Adrenal gland (tissue), 5 donors: ENCODE measurements around the gene DCAF15.

Experiments
- POLR2A ChIP-seq, 2 donors: fragments of 450-650 bp; IDR thresholded peaks; one replicate each; pipeline ENCODE4 v1.6.1; 2017; ENCODE audit warnings: antibody characterized with exemption in 2 of 2, mild to moderate bottlenecking in 2 of 2, moderate library complexity in 1 of 2
- TF ChIP-seq, protein P1 (sequence below), 6 experiments: fragments of 450-650 bp in 4 of 6; fragments of 200-600 bp in 2 of 6; sonication (generic) in 1 of 6; IDR thresholded peaks; 1 replicate in 5 of 6; 2 replicates in 1 of 6; pipeline versions ENCODE4 v1.5.1 to v1.8.0; 2016 to 2021; ENCODE audit warnings: antibody characterized with exemption in 6 of 6, mild to moderate bottlenecking in 2 of 6, moderate library complexity in 1 of 6
- donor health status: DM: no; HTN: no; CAD: no.

DNA sequence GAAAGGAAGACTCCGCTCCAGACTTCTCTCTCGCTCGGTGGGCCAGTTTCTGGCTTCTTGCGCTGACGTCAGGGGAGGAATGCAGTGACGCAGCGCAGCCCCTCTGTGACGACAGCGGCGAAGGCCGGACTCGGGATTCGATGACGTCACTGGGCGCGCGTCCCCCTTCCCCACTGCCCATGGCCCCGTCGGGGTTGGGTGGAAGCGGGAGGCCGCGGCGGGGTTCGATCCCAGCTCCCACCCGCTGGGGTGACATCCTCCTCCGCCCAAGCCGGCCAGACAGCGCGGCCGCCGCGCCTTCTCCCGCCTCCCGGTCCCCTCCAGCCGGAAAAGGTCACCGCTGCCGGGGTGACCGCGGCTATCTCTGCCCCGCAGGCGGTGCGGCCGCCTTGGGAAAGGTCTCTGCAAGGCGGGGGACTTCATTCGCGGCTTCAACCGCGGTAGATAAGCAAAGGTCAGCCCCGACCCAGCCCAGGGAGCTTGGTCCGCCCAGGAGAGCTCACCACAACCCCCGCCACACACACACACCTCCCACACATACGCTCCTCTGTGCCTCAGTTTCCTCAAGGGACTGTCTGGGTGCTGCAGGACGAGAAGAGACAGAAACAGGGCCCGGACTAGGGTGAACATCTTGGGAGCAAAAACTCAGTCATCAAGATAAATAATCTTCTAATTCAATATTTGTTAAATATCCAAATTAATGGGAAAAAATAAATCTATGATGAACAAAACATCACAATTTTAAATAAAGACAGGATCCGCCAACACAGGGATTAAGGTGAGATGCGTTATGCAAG lies 54.7 kb downstream of the DCAF15 start:
- TF ChIP-seq, protein P1, sequence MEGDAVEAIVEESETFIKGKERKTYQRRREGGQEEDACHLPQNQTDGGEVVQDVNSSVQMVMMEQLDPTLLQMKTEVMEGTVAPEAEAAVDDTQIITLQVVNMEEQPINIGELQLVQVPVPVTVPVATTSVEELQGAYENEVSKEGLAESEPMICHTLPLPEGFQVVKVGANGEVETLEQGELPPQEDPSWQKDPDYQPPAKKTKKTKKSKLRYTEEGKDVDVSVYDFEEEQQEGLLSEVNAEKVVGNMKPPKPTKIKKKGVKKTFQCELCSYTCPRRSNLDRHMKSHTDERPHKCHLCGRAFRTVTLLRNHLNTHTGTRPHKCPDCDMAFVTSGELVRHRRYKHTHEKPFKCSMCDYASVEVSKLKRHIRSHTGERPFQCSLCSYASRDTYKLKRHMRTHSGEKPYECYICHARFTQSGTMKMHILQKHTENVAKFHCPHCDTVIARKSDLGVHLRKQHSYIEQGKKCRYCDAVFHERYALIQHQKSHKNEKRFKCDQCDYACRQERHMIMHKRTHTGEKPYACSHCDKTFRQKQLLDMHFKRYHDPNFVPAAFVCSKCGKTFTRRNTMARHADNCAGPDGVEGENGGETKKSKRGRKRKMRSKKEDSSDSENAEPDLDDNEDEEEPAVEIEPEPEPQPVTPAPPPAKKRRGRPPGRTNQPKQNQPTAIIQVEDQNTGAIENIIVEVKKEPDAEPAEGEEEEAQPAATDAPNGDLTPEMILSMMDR (IDR thresholded peaks at IDR 0.05), result peak in 1 of 6 experiments; percentile 17
- peak; percentile 68 for TF ChIP-seq POLR2A (IDR thresholded peaks at IDR 0.05)
